ENCODE measurements around the gene OSER1.
A peak's percentile ranks its signal among the peaks of the same experiment; 100 is the strongest.

Gene OSER1

GRCh38 chr20:44209686-44210405 lies 725 bp downstream of the OSER1 start:
- TF ChIP-seq, protein P1, sequence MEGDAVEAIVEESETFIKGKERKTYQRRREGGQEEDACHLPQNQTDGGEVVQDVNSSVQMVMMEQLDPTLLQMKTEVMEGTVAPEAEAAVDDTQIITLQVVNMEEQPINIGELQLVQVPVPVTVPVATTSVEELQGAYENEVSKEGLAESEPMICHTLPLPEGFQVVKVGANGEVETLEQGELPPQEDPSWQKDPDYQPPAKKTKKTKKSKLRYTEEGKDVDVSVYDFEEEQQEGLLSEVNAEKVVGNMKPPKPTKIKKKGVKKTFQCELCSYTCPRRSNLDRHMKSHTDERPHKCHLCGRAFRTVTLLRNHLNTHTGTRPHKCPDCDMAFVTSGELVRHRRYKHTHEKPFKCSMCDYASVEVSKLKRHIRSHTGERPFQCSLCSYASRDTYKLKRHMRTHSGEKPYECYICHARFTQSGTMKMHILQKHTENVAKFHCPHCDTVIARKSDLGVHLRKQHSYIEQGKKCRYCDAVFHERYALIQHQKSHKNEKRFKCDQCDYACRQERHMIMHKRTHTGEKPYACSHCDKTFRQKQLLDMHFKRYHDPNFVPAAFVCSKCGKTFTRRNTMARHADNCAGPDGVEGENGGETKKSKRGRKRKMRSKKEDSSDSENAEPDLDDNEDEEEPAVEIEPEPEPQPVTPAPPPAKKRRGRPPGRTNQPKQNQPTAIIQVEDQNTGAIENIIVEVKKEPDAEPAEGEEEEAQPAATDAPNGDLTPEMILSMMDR (conservative IDR thresholded peaks at IDR 0.05; ENCODE audit: low read depth, low read length) = no peak
- H3K4me3 ChIP-seq (ENCODE audit: low read depth, low read length) = peak overlapping the region; percentile 97
- DNase-seq (ENCODE audit: low read depth) = peak; percentile 39

DNA sequence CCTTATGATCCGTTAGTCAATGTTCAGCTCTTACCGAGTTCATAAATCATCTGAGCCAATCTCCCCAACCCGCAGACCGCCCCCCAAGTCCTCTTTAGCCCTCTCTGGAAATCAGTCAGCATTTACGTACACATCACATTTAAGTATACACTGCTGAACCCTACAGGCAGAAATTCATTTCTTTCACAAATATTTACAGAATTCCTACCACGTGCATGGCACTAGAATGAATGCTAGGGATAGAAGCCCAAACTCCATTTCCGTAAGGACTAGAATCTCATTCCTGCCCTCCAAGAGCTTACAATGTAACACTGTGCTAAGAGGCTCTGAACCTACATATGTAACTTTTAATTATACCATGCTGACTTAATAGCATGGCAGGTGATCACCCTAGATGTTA lies 1.8 kb downstream of the OSER1 start:
- TF ChIP-seq, protein P1 (conservative IDR thresholded peaks at IDR 0.05; ENCODE audit: low read depth, low read length) = peak; percentile 11
- peak; percentile 30 for DNase-seq (ENCODE audit: low read depth)
- peak overlapping the region; percentile 97 for H3K4me3 ChIP-seq (ENCODE audit: low read depth, low read length)

DNA sequence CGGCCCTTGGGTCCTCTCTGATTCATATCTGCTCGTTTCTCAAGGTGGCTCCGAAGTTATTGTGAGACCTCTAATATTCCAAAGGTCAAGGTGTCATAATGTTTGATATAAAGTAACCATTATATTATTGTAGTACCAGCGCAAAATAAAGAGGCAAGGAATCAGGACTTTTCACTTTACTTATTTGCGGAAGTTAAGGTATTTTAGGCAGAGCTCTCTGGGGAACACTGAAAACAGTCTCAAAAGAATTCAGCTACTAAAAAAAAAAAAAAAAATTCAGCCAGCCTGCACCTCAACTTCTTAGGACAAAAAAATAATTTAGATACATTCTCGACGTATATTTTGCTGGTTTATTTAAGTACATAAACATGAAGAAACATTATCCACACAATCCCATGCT lies 2.4 kb downstream of the OSER1 start:
- no peak overlapping the region for H3K4me3 ChIP-seq (ENCODE audit: low read depth, low read length)
- DNase-seq (ENCODE audit: low read depth) = no peak
- TF ChIP-seq, protein P1 (conservative IDR thresholded peaks at IDR 0.05; ENCODE audit: low read depth, low read length) = no peak

DNA sequence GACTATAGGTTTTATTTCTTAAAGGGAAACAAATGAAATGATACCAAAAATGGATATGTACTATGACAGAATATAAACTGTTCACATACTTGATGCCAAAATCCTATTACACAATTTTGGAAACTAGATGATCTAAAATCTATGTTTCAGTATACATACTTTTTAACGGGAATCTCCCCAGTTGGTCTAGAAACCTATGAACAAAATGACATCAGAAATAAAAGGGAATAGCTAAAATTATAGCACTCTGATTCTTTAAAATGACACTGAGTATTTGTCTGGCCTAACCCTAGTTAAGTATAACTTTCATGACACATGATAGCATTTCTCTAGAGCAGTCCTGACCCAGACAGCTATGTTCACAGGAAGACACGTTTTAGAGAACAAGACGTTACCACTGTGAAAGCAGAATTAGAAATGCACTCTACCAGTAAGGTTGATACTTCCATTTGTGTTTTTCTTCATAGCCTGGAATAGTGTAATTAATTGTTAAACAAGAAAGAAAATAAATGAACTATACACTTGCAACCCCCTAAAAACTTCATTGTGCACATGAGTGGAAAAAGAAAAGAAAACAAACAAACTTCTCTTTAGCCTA lies 3.3 kb downstream of the OSER1 start:
- TF ChIP-seq, protein P1 (conservative IDR thresholded peaks at IDR 0.05; ENCODE audit: low read depth, low read length) = no peak
- DNase-seq (ENCODE audit: low read depth) = peak; percentile 35
- no peak overlapping the region for H3K4me3 ChIP-seq (ENCODE audit: low read depth, low read length)

DNA sequence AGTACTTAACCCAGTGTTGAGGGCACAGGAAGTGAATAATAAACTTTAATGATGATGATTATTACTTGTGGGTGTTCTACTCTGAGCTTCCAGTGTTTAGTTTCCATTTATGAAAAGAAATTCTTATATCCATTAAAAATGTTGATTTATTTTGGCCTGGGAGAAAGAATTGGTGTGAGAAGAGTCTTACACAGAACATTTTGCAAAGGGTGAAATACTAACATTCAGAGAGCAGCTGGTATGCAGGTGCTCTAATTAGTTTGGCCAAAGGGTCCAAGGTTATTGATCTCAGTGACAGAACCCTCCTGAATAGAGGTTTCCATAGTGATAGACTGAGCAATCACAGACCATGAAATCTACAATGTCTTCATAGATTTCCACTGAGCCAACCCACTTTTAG lies 4.4 kb downstream of the OSER1 start:
- H3K4me3 ChIP-seq (ENCODE audit: low read depth, low read length) = no peak overlapping the region
- DNase-seq (ENCODE audit: low read depth) = no peak
- TF ChIP-seq, protein P1 (conservative IDR thresholded peaks at IDR 0.05; ENCODE audit: low read depth, low read length) = no peak

DNA sequence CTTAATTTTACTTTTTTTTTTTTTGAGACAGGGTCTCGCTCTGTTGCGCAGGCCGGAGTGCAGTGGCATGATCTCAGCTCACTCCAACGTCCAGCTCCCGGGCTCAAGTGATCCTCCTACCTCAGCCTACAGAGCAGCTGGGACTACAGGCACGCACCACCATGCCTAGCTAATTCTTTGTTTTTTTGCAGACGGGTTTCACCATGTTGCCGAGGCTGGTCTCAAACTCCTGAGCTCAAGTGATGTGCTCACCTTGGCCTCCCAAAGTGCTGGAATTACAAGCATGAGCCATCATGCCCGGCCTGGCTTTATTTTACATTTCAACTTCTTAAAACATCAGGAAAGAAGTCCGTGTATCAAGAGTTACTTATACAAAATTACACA lies 5.7 kb downstream of the OSER1 start:
- TF ChIP-seq, protein P1 (conservative IDR thresholded peaks at IDR 0.05; ENCODE audit: low read depth, low read length) = no peak
- no peak for DNase-seq (ENCODE audit: low read depth)

More for the DNA sequence above, 5.7 kb downstream of the OSER1 start:
- no peak overlapping the region for H3K4me3 ChIP-seq (ENCODE audit: low read depth, low read length)

Data from choroid plexus epithelial cell (primary cell).